GM19468 (cell line): Measurements from ENCODE around the gene PDE6B.
"Not testable (repeated sequence)": the region's sequence is repeated elsewhere in the genome, so short reads cannot be mapped to it uniquely, and the experiment has no call there.

Source experiments
- ATAC-seq: cut with Tn5 transposase; IDR thresholded peaks from one replicate; pipeline ENCODE4 v1.9.1; 2021; ENCODE audit warnings: mild to moderate bottlenecking, moderate library complexity, moderate number of reproducible peaks; ENCODE audit not compliant: unreplicated experiment; ENCODE audit errors: extremely low read depth

The PDE6B gene

GRCh38 chr4:699816-700580, 74.6 kb downstream of the PDE6B start:
- no peak for ATAC-seq

GRCh38 chr4:700587-701264, 75.4 kb downstream of the PDE6B start:
- ATAC-seq, result no peak

DNA sequence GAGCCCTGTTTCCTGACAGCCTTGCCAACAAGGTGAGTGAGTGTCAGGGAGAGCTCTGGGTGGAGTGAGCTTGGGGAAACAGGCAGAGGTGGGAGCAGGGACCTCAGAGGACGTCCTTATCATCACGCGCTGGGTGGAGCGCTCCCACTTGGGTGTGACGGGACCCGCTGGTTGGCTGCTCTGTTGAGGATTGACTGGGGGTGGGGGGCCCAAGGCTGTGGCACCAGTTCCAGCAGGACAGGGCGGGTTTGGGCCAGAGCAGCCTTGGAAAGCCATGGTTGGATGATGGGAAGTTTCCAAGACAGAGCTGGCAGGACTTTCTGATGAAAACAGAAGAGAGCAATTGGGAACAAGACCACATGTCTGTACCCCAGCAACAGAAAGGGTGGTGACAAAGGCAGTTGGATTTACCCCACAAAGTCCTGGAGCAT, 77.3 kb downstream of the PDE6B start:
- no peak for ATAC-seq

DNA sequence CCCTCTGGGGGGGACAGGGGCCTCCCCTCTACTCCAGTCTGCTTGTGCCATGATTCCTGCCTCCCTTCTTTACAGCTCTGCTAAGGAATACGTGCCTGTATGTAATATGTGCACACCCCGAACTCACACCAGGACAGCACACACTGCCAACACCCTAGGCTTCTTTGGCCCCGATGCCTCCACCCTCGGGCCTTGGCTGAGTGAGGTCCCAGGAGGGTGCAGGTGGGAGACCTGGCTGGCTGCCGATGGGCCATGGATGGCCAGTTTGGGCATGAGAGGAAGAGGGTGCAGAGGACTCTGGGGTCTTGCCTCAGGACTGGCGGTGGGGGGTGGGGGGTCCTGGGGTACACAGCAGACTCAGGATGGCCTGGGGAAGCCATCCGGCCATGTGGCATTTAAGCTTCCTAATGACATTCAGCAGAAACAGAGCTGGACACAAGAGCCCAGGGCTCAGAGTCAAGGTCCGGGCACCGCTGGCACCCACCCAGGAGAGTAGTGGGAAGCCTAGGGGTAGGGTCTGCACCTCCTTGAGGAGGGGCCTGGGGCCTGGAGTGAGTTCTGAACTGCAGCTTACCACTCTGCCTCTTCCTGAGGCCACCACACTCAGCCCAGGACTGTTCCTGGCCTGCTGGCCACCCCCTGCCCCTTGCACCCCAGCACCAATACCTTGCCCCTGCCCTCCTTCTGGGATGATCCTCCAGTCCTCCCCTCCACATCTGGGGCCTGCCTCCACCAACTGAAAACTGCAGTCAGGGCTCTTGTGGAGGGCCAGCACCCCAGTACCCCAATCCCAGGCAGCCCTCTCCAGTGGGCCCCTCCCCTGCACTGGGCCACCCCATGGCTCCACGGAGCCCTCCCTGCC, 78.2 kb downstream of the PDE6B start:
- ATAC-seq, result no peak

- no peak for ATAC-seq
Measured at GRCh38 chr4:704198-704891, 79.0 kb downstream of the PDE6B start.

GRCh38 chr4:704971-705277, 79.6 kb downstream of the PDE6B start:
- ATAC-seq, result no peak

- ATAC-seq, result peak; percentile 49
Measured at GRCh38 chr4:705278-706082, 80.1 kb downstream of the PDE6B start, which contains the start of gene PCGF3. TSS of gene PCGF3 (plus strand) at chr4:705832. CDS start at chr4:733681, 27,849 bp downstream.

DNA sequence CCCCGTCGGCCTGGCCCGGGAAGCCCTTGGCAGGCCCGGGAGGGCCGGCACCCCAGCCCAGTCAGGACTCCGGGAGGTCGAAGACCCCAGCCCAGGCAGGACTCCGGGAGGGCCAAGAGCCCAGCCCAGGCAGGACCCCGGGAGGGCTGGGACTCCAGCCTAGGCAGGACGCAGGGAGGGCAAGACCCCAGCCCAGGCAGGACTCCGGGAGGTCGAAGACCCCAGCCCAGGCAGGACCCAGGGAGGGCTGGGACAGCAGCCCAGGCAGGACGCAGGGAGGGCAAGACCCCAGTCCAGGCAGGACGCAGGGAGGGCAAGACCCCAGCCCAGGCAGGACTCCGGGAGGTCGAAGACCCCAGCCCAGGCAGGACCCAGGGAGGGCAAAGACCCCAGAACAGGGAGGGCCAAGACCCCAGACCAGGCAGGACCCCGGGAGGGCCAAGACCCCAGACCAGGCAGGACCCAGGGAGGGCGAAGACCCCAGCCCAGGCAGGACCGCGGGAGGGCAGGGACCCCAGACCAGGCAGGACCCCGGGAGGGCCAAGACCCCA, 80.8 kb downstream of the PDE6B start:
- ATAC-seq, result not testable (repeated sequence)

DNA sequence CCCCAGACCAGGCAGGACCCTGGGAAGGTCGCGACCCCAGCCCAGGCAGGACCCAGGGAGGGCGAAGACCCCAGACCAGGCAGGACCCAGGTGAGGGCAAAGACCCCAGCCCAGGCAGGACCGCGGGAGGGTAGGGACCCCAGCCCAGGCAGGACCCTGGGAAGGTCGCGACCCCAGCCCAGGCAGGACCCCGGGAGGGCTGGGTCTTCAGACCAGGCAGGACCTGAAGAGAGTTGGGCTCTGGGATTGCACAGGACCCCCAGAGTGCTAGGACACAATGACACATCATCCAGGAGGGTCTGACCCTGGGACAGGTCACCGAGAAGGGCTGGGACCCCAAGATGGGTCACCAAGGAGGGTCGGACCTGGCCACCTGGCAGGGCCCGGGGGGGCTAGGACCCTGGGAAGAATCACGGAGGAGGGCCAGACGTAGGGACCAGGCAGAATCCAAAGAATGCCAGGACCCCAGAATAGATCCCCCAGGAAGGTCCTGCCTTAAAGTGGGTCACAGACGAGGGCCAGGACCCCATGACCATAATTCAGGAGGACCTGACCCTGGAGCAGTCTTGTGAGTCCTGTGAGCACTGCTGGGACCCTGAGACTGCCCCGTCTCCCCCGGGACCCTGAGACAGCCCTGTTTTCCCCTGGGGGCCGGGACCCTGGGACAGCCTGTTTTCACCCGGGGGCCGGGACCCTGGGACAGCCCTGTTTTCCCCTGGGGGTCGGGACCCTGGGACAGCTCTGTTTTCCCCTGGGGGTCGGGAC, 81.6 kb downstream of the PDE6B start:
- ATAC-seq, result no peak

DNA sequence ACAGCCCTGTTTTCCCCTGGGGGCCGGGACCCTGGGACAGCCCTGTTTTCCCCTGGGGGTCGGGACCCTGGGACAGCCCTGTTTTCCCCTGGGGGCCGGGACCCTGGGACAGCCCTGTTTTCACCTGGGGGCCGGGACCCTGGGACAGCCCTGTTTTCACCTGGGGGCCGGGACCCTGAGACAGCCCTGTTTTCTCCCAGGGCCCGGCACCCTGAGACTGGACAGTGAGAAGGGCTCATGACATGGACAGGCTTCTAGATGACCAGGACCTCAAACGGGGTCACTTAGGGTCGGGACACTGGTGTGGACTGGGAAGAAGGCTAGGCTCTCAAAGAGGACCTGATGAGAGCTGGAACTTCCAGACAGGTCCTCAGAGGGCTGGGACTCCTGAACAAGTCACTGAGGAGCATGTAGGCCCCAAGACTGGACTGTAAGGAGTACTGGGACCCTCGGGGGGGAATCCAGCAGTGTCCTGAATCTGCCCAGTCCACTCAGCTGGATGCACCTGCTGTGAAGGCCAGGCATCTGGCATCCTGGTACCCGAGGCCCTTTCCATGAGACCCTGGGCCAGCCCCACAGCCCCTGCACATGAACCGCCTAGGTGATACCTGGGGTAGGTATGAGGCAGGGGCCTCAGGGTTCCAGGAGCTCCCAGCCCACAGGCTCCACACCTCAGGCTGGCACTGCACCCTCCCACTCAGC, 82.7 kb downstream of the PDE6B start:
- no peak for ATAC-seq

DNA sequence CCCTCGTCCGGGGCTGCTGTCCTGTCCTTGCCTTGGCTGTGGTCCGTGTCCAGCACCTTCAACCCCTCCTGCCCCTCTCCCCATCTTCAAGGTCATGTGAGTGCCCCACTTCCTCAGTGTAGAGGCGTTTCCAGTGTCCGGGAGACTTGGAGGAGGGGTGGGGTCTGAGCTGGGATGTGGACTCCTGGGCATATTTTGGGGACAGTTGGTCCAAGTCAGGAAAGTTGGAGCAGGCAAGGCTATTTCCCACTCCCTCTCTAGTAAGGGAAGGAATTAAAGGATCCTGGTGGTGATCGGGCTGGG, 83.2 kb downstream of the PDE6B start:
- ATAC-seq, result no peak

DNA sequence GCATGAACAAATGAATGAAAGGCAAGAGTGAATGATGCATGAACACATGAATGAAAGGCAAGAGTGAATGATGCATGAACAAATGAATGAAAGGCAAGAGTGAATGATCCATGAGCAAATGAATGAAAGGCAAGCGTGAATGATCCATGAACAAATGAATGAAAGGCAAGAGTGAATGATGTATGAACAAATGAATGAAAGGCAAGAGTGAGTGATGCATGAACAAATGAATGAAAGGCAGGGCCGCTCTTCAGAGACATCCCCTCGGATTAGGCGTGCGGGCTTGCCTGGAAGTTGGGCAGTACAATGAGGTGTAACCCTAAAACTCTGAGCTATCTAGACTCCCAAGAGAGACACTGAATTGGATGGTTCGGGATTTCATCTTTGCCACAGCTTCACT, 84.0 kb downstream of the PDE6B start:
- no peak for ATAC-seq

DNA sequence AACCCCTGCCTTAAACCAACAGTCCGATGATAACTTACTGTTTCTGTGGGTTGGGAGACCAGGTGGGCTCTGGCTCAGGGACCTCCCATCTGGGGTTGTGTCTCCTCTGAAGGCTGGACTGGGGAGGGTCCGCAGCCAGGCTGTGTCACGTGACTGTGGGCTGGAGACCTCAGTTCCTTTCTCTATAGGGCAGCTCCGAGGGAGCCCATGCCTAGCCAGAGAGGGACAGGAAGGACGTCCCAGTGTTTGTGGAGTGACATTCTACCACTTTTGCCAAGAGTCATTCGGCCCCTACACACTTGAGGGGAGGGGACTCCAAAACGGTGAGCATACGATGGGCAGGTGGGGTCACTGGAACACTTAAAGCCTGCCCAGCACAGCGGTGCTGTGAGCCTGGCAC, 84.7 kb downstream of the PDE6B start:
- ATAC-seq, result no peak

DNA sequence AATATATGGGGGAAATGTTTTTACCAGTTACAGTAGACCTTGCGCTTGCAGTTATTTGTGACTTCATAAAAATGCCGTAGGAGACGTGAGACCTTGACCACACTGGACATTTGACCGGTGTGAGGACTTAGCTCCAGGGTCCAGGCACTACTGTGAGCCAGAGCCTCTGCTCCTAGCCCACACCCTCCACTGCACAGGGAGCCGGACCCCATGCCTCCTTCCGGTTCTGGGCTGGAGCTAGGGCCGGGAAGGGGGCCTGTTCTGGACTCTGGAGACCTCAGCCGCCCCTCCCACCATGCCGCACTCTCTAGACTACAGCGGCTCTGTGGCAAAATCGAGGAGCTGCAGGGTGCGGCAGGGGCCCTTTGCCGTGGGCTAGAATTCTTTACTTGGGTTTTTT, 85.5 kb downstream of the PDE6B start:
- ATAC-seq, result no peak

- ATAC-seq, result no peak
Measured at GRCh38 chr4:712093-712492, 86.7 kb downstream of the PDE6B start.

- no peak for ATAC-seq
Measured at GRCh38 chr4:712916-713632, 87.7 kb downstream of the PDE6B start.

DNA sequence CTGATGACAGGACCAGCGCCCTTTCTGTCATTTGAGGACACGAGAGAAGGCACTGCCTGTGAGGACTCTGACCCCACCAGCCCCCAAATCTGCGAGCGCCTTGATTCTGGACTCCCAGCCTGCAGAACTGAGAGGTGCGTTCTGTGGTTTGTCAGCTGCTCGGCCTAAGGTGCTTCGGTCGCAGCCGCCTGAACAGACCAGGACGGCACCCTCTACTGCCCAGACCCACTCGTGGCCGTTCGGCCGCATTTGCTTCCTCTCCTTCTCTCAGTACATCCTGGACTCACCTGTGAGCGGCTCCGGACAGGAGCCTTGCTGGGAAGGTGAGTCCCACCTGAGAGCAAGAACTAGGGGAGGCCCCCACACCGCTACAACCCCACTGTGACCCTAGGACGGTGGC, 88.7 kb downstream of the PDE6B start:
- ATAC-seq, result no peak
